Endothelial cell of umbilical vein (primary cell): ENCODE results near the gene GDE1. TPM values are rescaled to one million over a fixed set of nuclear protein-coding genes. Genes with fewer than 3 reads are reported as not detected.
A peak's percentile ranks its signal among the peaks of the same experiment; 100 is the strongest.

Experiments
- BruUV-seq: library from RNA; stranded (reverse); fragments of 400-500 nt; replicated peaks from 2 replicates; lab custom pipeline; 2021; lab: Mats Ljungman, UMichigan
- CTCF ChIA-PET: fragments of 300-600, 350-600 bp; sonication (Branson Sonifier 250); formaldehyde crosslinking; loops from one replicate; lab custom pipeline; 2021; ENCODE audit warnings: antibody characterized with exemption, inconsistent platforms; lab: Charles Lee
- POLR2A ChIA-PET: fragments of 300-600, 350-600 bp; sonication (Branson Sonifier 250); formaldehyde crosslinking; loops from one replicate; lab custom pipeline; 2021; ENCODE audit warnings: antibody characterized with exemption, inconsistent platforms; lab: Charles Lee
- DNase-seq: peaks from one replicate; pipeline ENCODE4 v3.0.0-alpha.2; 2011; ENCODE audit warnings: low read depth, low spot score
- FAIRE-seq: peaks from 2 replicates; lab custom pipeline; 2011; peaks lifted over from hg19 to GRCh38; lab: Jason Lieb, UNC
- H2AFZ ChIP-seq: 2 replicates; pipeline ENCODE4 v1.6.0; 2012; ENCODE audit warnings: low read depth, low read length, control low read depth, inconsistent platforms
- H3K27ac ChIP-seq: 2 replicates; pipeline ENCODE4 v1.5.1; 2011; ENCODE audit warnings: low read depth, mild to moderate bottlenecking, control low read depth, low read length, moderate library complexity; ENCODE audit not compliant: insufficient read depth
- H3K27me3 ChIP-seq, 2 experiments: 2 replicates each; pipeline versions ENCODE4 v1.6.0 to v1.6.1; 2011; ENCODE audit warnings: low read length in 2 of 2, mixed read lengths in 1 of 2; ENCODE audit not compliant: control insufficient read depth in 2 of 2, insufficient read depth in 2 of 2
- H3K36me3 ChIP-seq, 2 experiments: 2 replicates in 1 of 2; 3 replicates in 1 of 2; pipeline ENCODE4 v1.5.1; 2011; ENCODE audit warnings: low read length in 2 of 2, mild to moderate bottlenecking in 1 of 2, moderate library complexity in 1 of 2; ENCODE audit not compliant: control insufficient read depth in 2 of 2, insufficient read depth in 2 of 2; ENCODE audit errors: extremely low read depth in 1 of 2
- H3K4me1 ChIP-seq: 3 replicates; pipeline ENCODE4 v1.5.1; 2011; ENCODE audit warnings: mild to moderate bottlenecking, low read length; ENCODE audit not compliant: control insufficient read depth, insufficient read depth; ENCODE audit errors: extremely low read depth
- H3K4me2 ChIP-seq: 2 replicates; pipeline ENCODE4 v1.6.1; 2011; ENCODE audit warnings: low read length, control low read depth, mixed read lengths; ENCODE audit not compliant: insufficient read depth
- H3K4me3 ChIP-seq, 3 experiments: fragments of 200-600 bp in 1 of 3; sonication (generic), shearing (Covaris generic) in 1 of 3; replicated peaks in 1 of 3; 2 replicates each; pipeline ENCODE4 v1.5.1; 2011 to 2016; ENCODE audit warnings: control low read depth in 3 of 3, low read length in 3 of 3, mild to moderate bottlenecking in 2 of 3, inconsistent platforms in 1 of 3, low read depth in 1 of 3, moderate library complexity in 1 of 3; ENCODE audit not compliant: insufficient read depth in 1 of 3
- H3K79me2 ChIP-seq: 2 replicates; pipeline ENCODE4 v1.6.0; 2012; ENCODE audit warnings: low read length, inconsistent platforms; ENCODE audit not compliant: control insufficient read depth, insufficient read depth
- H3K9ac ChIP-seq: replicated peaks from 2 replicates; pipeline ENCODE3; 2011; ENCODE audit warnings: low read length, control low read depth; ENCODE audit not compliant: insufficient read depth; ENCODE audit errors: extremely low read depth
- H3K9me1 ChIP-seq: replicated peaks from 3 replicates; pipeline ENCODE4 v1.6.0; 2011; ENCODE audit warnings: mild to moderate bottlenecking, low read length; ENCODE audit not compliant: control insufficient read depth, insufficient read depth; ENCODE audit errors: extremely low read depth
- H3K9me3 ChIP-seq: replicated peaks from 2 replicates; pipeline ENCODE4 v1.5.1; 2012; ENCODE audit warnings: low read length, inconsistent platforms; ENCODE audit not compliant: control insufficient read depth, insufficient read depth
- H4K20me1 ChIP-seq: replicated peaks from 2 replicates; pipeline ENCODE3; 2011; ENCODE audit warnings: mild to moderate bottlenecking, low read length; ENCODE audit not compliant: control insufficient read depth, insufficient read depth; ENCODE audit errors: extremely low read depth
- CTCF ChIP-seq, 2 donors: IDR thresholded peaks; 1 replicate in 1 of 2; 2 replicates in 1 of 2; pipeline ENCODE4 v1.5.1; 2011; ENCODE audit warnings: low read length in 2 of 2, mild to moderate bottlenecking in 2 of 2, moderate library complexity in 2 of 2, control low read depth in 1 of 2, inconsistent platforms in 1 of 2, low read depth in 1 of 2; ENCODE audit not compliant: insufficient read depth in 1 of 2; ENCODE audit errors: extremely low read depth in 1 of 2
- GATA2 ChIP-seq: IDR thresholded peaks from 2 replicates; pipeline ENCODE4 v1.7.0; 2011; ENCODE audit warnings: low read depth, mild to moderate bottlenecking, moderate library complexity, mixed read lengths, low read length; ENCODE audit not compliant: insufficient read length, insufficient read depth
- JUN ChIP-seq: IDR thresholded peaks from 2 replicates; pipeline ENCODE4 v1.6.1; 2011; ENCODE audit warnings: borderline replicate concordance, low read depth; ENCODE audit not compliant: insufficient read length, insufficient read depth
- dilution Hi-C: fragments of 300-500 bp; cut with MboI; formaldehyde crosslinking; loops from one replicate; pipeline ENCODE4 v1.15.0; 2019; ENCODE audit warnings: low sequenced_read_pairs; ENCODE audit not compliant: extremely low pct_ligation_motif_present
- intact Hi-C: fragments of 100-400 bp; cut with micrococcal nuclease; formaldehyde crosslinking; loops from one replicate; pipeline ENCODE4 v1.10.0; 2022
- polyA plus RNA-seq, 4 experiments: library from polyadenylated mRNA; depleted of rRNA in 3 of 4; stranded (reverse) in 3 of 4; unstranded in 1 of 4; fragments of >200 nt; gene quantifications; 2 replicates each; pipeline versions ENCODE4 v1.2.1 to v1.2.3, GENCODE V29; 2011 to 2012; ENCODE audit warnings: missing spikeins in 1 of 4
- total RNA-seq: library from RNA; stranded (reverse); gene quantifications from 2 replicates; pipeline ENCODE4 v1.2.3, GENCODE V29; 2021

GDE1 gene
- total and polyA plus RNA-seq, 2 donors (not counting 3 experiments of a cell fraction or from before 2014, with no cell fraction given), result 34.9 to 50.5 TPM

- peaks cover 4 to 12% of the 10 kb centered on the region in 2 experiments for H3K36me3 ChIP-seq
- H3K27me3 ChIP-seq, result no peaks in the 10 kb centered on the region
- no peak overlapping the region for H3K9ac ChIP-seq
- H2AFZ ChIP-seq, result no peak overlapping the region
- POLR2A ChIA-PET, result no interaction called here
- dilution Hi-C loops (no loop called here), intact Hi-C loops (no loop called here)
- TF ChIP-seq JUN, result peak; percentile 12
- no peak for TF ChIP-seq GATA2
- no peak for TF ChIP-seq CTCF (IDR thresholded peaks at IDR 0.05; ENCODE audit: extremely low read depth in 1 of 2, insufficient read depth in 1 of 2, low read depth in 1 of 2, low read length in 2 of 2)
- no peaks in the 10 kb centered on the region for H3K9me3 ChIP-seq
- CTCF ChIA-PET, result interaction anchor here (0.7 to 2.8 kb wide), 8 partner anchors 8 to 522 kb away, joined by 3 to 9 read pairs (median 6); partner anchors contain the start of genes GDE1, TMC7 and VPS35L
- no TSS peak for BruUV-seq
- FAIRE-seq (no peak), DNase-seq (peak; percentile 89)
- no peaks in the 10 kb centered on the region for H4K20me1 ChIP-seq
- H3K4me1 ChIP-seq, result peaks cover 7% of the 10 kb centered on the region
- no peaks in the 10 kb centered on the region for H3K79me2 ChIP-seq
- no peak overlapping the region for H3K4me2 ChIP-seq
- no peak overlapping the region for H3K4me3 ChIP-seq
- H3K27ac ChIP-seq, result no peak overlapping the region
- no peaks in the 10 kb centered on the region for H3K9me1 ChIP-seq
Measured at GRCh38 chr16:19505600-19506303, 16.1 kb downstream of the GDE1 start.
